GM21528 (cell line): ENCODE results near the gene USP31.

Source experiments
- ATAC-seq: cut with Tn5 transposase; IDR thresholded peaks from one replicate; pipeline ENCODE4 v1.9.1; 2021; ENCODE audit warnings: mild to moderate bottlenecking, moderate library complexity; ENCODE audit not compliant: unreplicated experiment, low FRiP score

USP31 gene

GRCh38 chr16:23149267-23149992 lies at the start of gene USP31:
USP31 (minus strand) TSS chr16:23149452; CDS start chr16:23149270, 182 bp downstream.
- ATAC-seq = peak; percentile 96

GRCh38 chr16:23196539-23196938 lies 47.3 kb upstream of the USP31 start:
- no peak for ATAC-seq

- ATAC-seq = no peak
These were observed 46.2 kb upstream of the USP31 start for GRCh38 chr16:23195366-23195978.

GRCh38 chr16:23194497-23195221 lies 45.4 kb upstream of the USP31 start:
- no peak for ATAC-seq

- ATAC-seq = no peak
These were observed 39.7 kb upstream of the USP31 start for GRCh38 chr16:23188911-23189310.

GRCh38 chr16:23187341-23187740 lies 38.1 kb upstream of the USP31 start:
- no peak for ATAC-seq

GRCh38 chr16:23186171-23186570 lies 36.9 kb upstream of the USP31 start:
- ATAC-seq = no peak

GRCh38 chr16:23185656-23186055 lies 36.4 kb upstream of the USP31 start:
- ATAC-seq = no peak

GRCh38 chr16:23183543-23183862 lies 34.3 kb upstream of the USP31 start:
- ATAC-seq = no peak

- ATAC-seq = no peak
These were observed 33.7 kb upstream of the USP31 start, which contains the start of gene SCNN1G for GRCh38 chr16:23182679-23183542. SCNN1G (plus strand) TSS chr16:23182745; CDS start chr16:23186272, 3,527 bp downstream.

- peak; percentile 93 for ATAC-seq
These were observed 33.0 kb upstream of the USP31 start for GRCh38 chr16:23182206-23182678.

- no peak for ATAC-seq
These were observed 32.3 kb upstream of the USP31 start for GRCh38 chr16:23181506-23181905.

- ATAC-seq = no peak
These were observed 26.4 kb upstream of the USP31 start for GRCh38 chr16:23175651-23176050.

GRCh38 chr16:23174622-23175021 lies 25.4 kb upstream of the USP31 start:
- ATAC-seq = no peak

GRCh38 chr16:23172994-23173393 lies 23.7 kb upstream of the USP31 start:
- ATAC-seq = no peak

- no peak for ATAC-seq
These were observed 23.3 kb upstream of the USP31 start for GRCh38 chr16:23172583-23172982.

GRCh38 chr16:23164736-23165135 lies 15.5 kb upstream of the USP31 start:
- no peak for ATAC-seq

- no peak for ATAC-seq
These were observed 14.7 kb upstream of the USP31 start for GRCh38 chr16:23163921-23164320.

GRCh38 chr16:23160574-23160973 lies 11.3 kb upstream of the USP31 start:
- no peak for ATAC-seq

- no peak for ATAC-seq
These were observed 10.8 kb upstream of the USP31 start for GRCh38 chr16:23160082-23160481.

GRCh38 chr16:23158114-23158513 lies 8.9 kb upstream of the USP31 start:
- ATAC-seq = no peak
